Measurements from ENCODE around the gene ARMH2. TPM values are rescaled to one million over a fixed set of nuclear protein-coding genes. Genes with fewer than 3 reads are reported as not detected.
A peak's percentile ranks its signal among the peaks of the same experiment; 100 is the strongest.
"Not testable (repeated sequence)": the region's sequence is repeated elsewhere in the genome, so short reads cannot be mapped to it uniquely, and the experiment has no call there.

The ARMH2 gene
- total and polyA plus RNA-seq, 3 experiments from 2014 or later: 0.55 to 0.78 TPM; not detected in 1

DNA sequence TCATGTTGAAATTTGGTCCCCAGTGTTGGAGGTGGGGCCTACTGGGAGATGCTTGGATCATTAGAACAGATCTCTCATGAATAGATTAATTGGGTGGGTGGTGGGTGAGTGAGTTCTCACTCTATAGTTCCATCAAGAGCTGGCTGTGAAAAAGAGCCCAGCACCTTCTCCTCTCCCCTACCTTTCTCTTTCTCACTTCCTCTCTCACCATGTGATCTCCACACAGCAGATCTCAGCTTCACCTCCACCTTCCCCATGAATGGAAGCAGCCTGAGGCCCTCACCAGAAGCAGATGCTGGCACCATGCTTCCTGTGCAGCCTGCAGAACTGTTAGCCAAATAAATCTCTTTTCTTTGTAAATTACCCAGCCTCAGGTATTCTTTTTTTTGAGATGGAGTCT, 36.9 kb downstream of the ARMH2 start:
- no peak overlapping the region for H3K4me3 ChIP-seq (ENCODE audit: low read length)
- no peak overlapping the region for H3K27ac Mint-ChIP-seq
- ChIA-PET POLR2A (no interaction called here), CTCF (no interaction called here)
- H3K4me3 Mint-ChIP-seq: no peak overlapping the region
- H3K27me3 ChIP-seq (ENCODE audit: insufficient read depth, low read length, poor library complexity, severe bottlenecking): no peaks in the 10 kb centered on the region
- no peak overlapping the region for H3K27ac ChIP-seq (ENCODE audit: low read depth, low read length)
- peaks cover 0 to 2% (median 0%) of the 10 kb centered on the region in 3 donors for H3K4me1 Mint-ChIP-seq
- no peaks in the 10 kb centered on the region for H3K36me3 ChIP-seq (ENCODE audit: insufficient read depth, low read length)
- no peaks in the 10 kb centered on the region for H3K9me3 Mint-ChIP-seq
- H3K4me1 ChIP-seq (ENCODE audit: insufficient read depth, low read length): no peaks in the 10 kb centered on the region
- no peak for DNase-seq
- H3K27me3 Mint-ChIP-seq: no peaks in the 10 kb centered on the region
- no peaks in the 10 kb centered on the region for H3K9me3 ChIP-seq (ENCODE audit: low read length)
- H3K36me3 Mint-ChIP-seq: no peaks in the 10 kb centered on the region

GRCh38 chr6:24761193-24761835, 37.4 kb downstream of the ARMH2 start:
- no peaks in the 10 kb centered on the region for H3K9me3 ChIP-seq (ENCODE audit: low read length)
- H3K27me3 ChIP-seq (ENCODE audit: insufficient read depth, low read length, poor library complexity, severe bottlenecking): no peaks in the 10 kb centered on the region
- no peaks in the 10 kb centered on the region for H3K4me1 ChIP-seq (ENCODE audit: insufficient read depth, low read length)
- CTCF ChIA-PET: interaction anchor here (1.3 kb wide), 1 partner anchor 19 kb away, joined by 3 read pairs; no protein-coding TSS in a partner anchor
- Mint-ChIP-seq H3K4me1 (peaks cover 0 to 2% (median 0%) of the 10 kb centered on the region in 3 donors), H3K4me3 (no peak overlapping the region), H3K27ac (no peak overlapping the region), H3K36me3 (no peaks in the 10 kb centered on the region), H3K9me3 (no peaks in the 10 kb centered on the region), H3K27me3 (no peaks in the 10 kb centered on the region)
- H3K4me3 ChIP-seq (ENCODE audit: low read length): no peak overlapping the region
- POLR2A ChIA-PET: no interaction called here
- H3K36me3 ChIP-seq (ENCODE audit: insufficient read depth, low read length): no peaks in the 10 kb centered on the region
- no peak for DNase-seq
- no peak overlapping the region for H3K27ac ChIP-seq (ENCODE audit: low read depth, low read length)

DNA sequence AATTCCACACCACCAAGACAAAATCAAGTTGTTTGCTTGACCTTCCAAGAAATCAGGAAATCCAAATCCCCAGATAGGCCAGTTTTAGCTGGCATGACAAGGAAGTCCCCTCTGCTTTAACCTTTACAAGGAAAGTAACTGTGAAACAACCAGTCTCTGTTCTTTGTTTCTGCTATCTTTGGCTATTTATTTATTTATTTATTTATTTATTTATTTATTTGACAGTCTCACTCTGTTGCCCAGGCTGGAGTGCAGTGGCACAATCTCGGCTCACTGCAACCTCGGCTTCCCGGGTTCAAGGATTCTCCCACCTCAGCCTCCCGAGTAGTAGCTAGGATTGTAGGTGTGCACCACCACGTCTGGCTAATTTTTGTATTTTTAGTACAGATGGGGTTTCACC, 38.5 kb downstream of the ARMH2 start:
- POLR2A ChIA-PET: no interaction called here
- CTCF ChIA-PET: interaction anchor here (0.6 to 1.3 kb wide), 2 partner anchors 17 to 176 kb away, joined by 3 read pairs; no protein-coding TSS in a partner anchor
- H3K27ac ChIP-seq (ENCODE audit: low read depth, low read length): no peak overlapping the region

DNA sequence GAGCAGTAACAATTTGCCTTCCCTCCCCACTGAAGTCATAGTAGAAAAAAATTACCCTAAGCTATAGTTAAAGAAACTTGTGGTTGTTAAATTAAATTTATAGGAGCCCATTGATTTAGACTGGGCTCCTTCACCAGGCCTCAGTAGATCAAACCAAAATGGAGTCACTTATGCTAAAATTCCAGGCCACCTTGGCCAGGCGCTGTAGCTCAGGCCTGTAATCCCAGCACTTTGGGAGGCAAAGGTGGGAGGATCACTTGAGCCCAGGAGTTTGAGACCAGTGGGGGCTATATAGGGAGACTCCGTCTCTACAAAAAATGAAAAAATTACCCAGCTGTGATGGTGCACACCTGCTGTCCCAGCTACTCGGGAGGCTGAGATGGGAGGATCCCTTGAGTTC, 39.0 kb downstream of the ARMH2 start:
- no peaks in the 10 kb centered on the region for H3K4me1 ChIP-seq (ENCODE audit: insufficient read depth, low read length)
- Mint-ChIP-seq H3K9me3 (no peaks in the 10 kb centered on the region), H3K27ac (peak overlapping the region in 1 of 8 donors; percentile 27), H3K36me3 (no peaks in the 10 kb centered on the region), H3K27me3 (no peaks in the 10 kb centered on the region), H3K4me1 (no peaks in the 10 kb centered on the region), H3K4me3 (no peak overlapping the region)
- H3K36me3 ChIP-seq (ENCODE audit: insufficient read depth, low read length): no peaks in the 10 kb centered on the region
- H3K9me3 ChIP-seq (ENCODE audit: low read length): no peaks in the 10 kb centered on the region
- CTCF ChIA-PET: interaction anchor here (0.6 kb wide), 1 partner anchor 176 kb away, joined by 3 read pairs; no protein-coding TSS in a partner anchor
- DNase-seq: no peak
- no peaks in the 10 kb centered on the region for H3K27me3 ChIP-seq (ENCODE audit: insufficient read depth, low read length, poor library complexity, severe bottlenecking)
- no peak overlapping the region for H3K27ac ChIP-seq (ENCODE audit: low read depth, low read length)
- POLR2A ChIA-PET: no interaction called here
- no peak overlapping the region for H3K4me3 ChIP-seq (ENCODE audit: low read length)

More for the DNA sequence above, 38.5 kb downstream of the ARMH2 start:
- no peaks in the 10 kb centered on the region for H3K9me3 ChIP-seq (ENCODE audit: low read length)
- no peaks in the 10 kb centered on the region for H3K36me3 ChIP-seq (ENCODE audit: insufficient read depth, low read length)
- H3K4me1 Mint-ChIP-seq: peaks cover 0 to 1% (median 0%) of the 10 kb centered on the region in 3 donors
- no peaks in the 10 kb centered on the region for H3K36me3 Mint-ChIP-seq
- no peaks in the 10 kb centered on the region for H3K27me3 ChIP-seq (ENCODE audit: insufficient read depth, low read length, poor library complexity, severe bottlenecking)
- no peak overlapping the region for H3K4me3 ChIP-seq (ENCODE audit: low read length)
- no peaks in the 10 kb centered on the region for H3K4me1 ChIP-seq (ENCODE audit: insufficient read depth, low read length)
- DNase-seq: no peak
- H3K9me3 Mint-ChIP-seq: no peaks in the 10 kb centered on the region
- H3K4me3 Mint-ChIP-seq: no peak overlapping the region
- H3K27me3 Mint-ChIP-seq: no peaks in the 10 kb centered on the region
- H3K27ac Mint-ChIP-seq: peak overlapping the region in 1 of 8 donors; percentile 27

- Histone ChIP-seq H3K9me3 (ENCODE audit: low read length) (no peaks in the 10 kb centered on the region), H3K4me3 (ENCODE audit: low read length) (no peak overlapping the region), H3K4me1 (ENCODE audit: insufficient read depth, low read length) (no peaks in the 10 kb centered on the region), H3K36me3 (ENCODE audit: insufficient read depth, low read length) (no peaks in the 10 kb centered on the region), H3K27me3 (ENCODE audit: insufficient read depth, low read length, poor library complexity, severe bottlenecking) (no peaks in the 10 kb centered on the region), H3K27ac (ENCODE audit: low read depth, low read length) (no peak overlapping the region)
- Mint-ChIP-seq H3K9me3 (peaks cover 0 to 4% (median 0%) of the 10 kb centered on the region in 5 donors), H3K4me3 (no peak overlapping the region), H3K4me1 (no peaks in the 10 kb centered on the region), H3K27me3 (peaks cover 0 to under 1% of the 10 kb centered on the region in 2 donors), H3K27ac (no peak overlapping the region), H3K36me3 (peaks cover 0 to 8% (median 0%) of the 10 kb centered on the region in 3 donors)
- no peak for DNase-seq
- POLR2A ChIA-PET: no interaction called here
- CTCF ChIA-PET: no interaction called here
These were observed 41.1 kb downstream of the ARMH2 start for GRCh38 chr6:24757611-24758010.

DNA sequence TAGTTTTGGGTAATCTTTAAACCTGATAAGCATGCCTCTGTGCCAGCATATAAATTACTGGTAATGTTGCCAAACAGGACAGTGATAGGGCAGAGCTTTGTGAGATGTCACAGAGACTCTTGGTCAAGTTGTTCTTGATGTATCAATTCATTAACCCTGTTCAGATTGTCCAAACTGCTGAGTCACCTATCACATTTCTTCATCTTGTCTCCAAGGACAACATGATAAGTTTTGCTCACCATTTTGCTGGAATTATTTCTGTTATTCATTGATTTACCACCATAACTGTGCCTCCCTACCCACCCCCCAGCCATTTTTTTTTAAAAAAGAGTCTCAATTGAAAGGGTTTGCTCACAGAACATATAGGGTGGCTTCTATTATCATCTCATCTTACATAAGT, 43.4 kb downstream of the ARMH2 start:
- H3K27ac ChIP-seq (ENCODE audit: low read depth, low read length): no peak overlapping the region
- no peak overlapping the region for H3K27ac Mint-ChIP-seq
- no peaks in the 10 kb centered on the region for H3K9me3 ChIP-seq (ENCODE audit: low read length)
- POLR2A ChIA-PET: no interaction called here
- H3K36me3 Mint-ChIP-seq: peaks cover 0 to 8% (median 0%) of the 10 kb centered on the region in 3 donors
- peaks cover 0 to 3% of the 10 kb centered on the region in 2 donors for H3K27me3 Mint-ChIP-seq
- H3K4me1 ChIP-seq (ENCODE audit: insufficient read depth, low read length): no peaks in the 10 kb centered on the region
- H3K4me3 Mint-ChIP-seq: no peak overlapping the region
- H3K4me3 ChIP-seq (ENCODE audit: low read length): no peak overlapping the region
- H3K27me3 ChIP-seq (ENCODE audit: insufficient read depth, low read length, poor library complexity, severe bottlenecking): no peaks in the 10 kb centered on the region
- H3K9me3 Mint-ChIP-seq: peaks cover 0 to 4% (median 0%) of the 10 kb centered on the region in 5 donors
- no peaks in the 10 kb centered on the region for H3K4me1 Mint-ChIP-seq
- no peak for DNase-seq
- no peaks in the 10 kb centered on the region for H3K36me3 ChIP-seq (ENCODE audit: insufficient read depth, low read length)
- CTCF ChIA-PET: interaction anchor here (1.1 kb wide), 1 partner anchor 74 kb away, joined by 3 read pairs; no protein-coding TSS in a partner anchor

- H3K4me3 ChIP-seq (ENCODE audit: low read length); H3K27me3 ChIP-seq (ENCODE audit: insufficient read depth, low read length, poor library complexity, severe bottlenecking); H3K27ac ChIP-seq (ENCODE audit: low read depth, low read length); H3K36me3 Mint-ChIP-seq; H3K36me3 ChIP-seq (ENCODE audit: insufficient read depth, low read length); H3K4me1 ChIP-seq (ENCODE audit: insufficient read depth, low read length); H3K9me3 ChIP-seq (ENCODE audit: low read length); H3K27me3 Mint-ChIP-seq; H3K4me3 Mint-ChIP-seq; H3K27ac Mint-ChIP-seq; H3K4me1 Mint-ChIP-seq; DNase-seq; H3K9me3 Mint-ChIP-seq; POLR2A ChIA-PET: not testable (repeated sequence)
- CTCF ChIA-PET: interaction anchor here (1.1 kb wide), 1 partner anchor 75 kb away, joined by 3 read pairs; no protein-coding TSS in a partner anchor
These were observed 44.3 kb downstream of the ARMH2 start for GRCh38 chr6:24754378-24754777.

DNA sequence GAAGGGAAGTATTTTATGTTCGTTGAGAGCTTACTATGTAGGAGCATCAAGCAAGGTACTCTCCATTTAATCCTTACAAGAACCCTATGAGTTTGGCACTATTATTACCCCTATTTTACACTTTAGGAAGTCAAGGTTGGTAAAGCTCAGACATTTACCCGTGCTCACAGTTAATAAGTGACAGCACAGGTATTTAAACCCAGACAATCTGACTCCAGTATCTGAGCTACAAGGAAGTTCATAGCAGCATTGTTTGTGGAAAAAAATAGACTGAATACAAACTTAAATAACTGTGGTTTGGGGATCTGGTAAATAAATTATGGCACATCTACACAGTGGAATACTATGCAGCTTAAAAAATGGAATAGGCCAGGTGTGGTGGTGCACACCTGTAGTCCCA, 45.2 kb downstream of the ARMH2 start:
- Histone ChIP-seq H3K36me3 (ENCODE audit: insufficient read depth, low read length) (no peaks in the 10 kb centered on the region), H3K4me3 (ENCODE audit: low read length) (no peak overlapping the region), H3K4me1 (ENCODE audit: insufficient read depth, low read length) (no peaks in the 10 kb centered on the region), H3K27me3 (ENCODE audit: insufficient read depth, low read length, poor library complexity, severe bottlenecking) (no peaks in the 10 kb centered on the region), H3K9me3 (ENCODE audit: low read length) (no peaks in the 10 kb centered on the region), H3K27ac (ENCODE audit: low read depth, low read length) (no peak overlapping the region)
- H3K4me3 Mint-ChIP-seq: no peak overlapping the region
- no peak overlapping the region for H3K27ac Mint-ChIP-seq
- POLR2A ChIA-PET: no interaction called here
- peaks cover 0 to 8% of the 10 kb centered on the region in 2 donors for H3K27me3 Mint-ChIP-seq
- DNase-seq: no peak
- H3K9me3 Mint-ChIP-seq: peaks cover 0 to 4% (median 0%) of the 10 kb centered on the region in 5 donors
- CTCF ChIA-PET: no interaction called here
- no peaks in the 10 kb centered on the region for H3K4me1 Mint-ChIP-seq
- H3K36me3 Mint-ChIP-seq: peaks cover 0 to 8% (median 0%) of the 10 kb centered on the region in 3 donors
